ENCODE data around the gene BTBD9.

- no peak for TF ChIP-seq POLR2A (IDR thresholded peaks at IDR 0.05; ENCODE audit: low read depth, low read length)
- no peak for TF ChIP-seq TAF1 (IDR thresholded peaks at IDR 0.05; ENCODE audit: borderline replicate concordance, low read depth, low read length)
Observed at GRCh38 chr6:38467566-38467965, 172.2 kb downstream of the BTBD9 start.
